CD4-positive, alpha-beta T cell treated with Interferon alpha-2 for 1 hour (primary cell): ENCODE results near the gene DPP6.

ENCODE experiments used
- DNase-seq, 2 donors: peaks; one replicate each; pipeline ENCODE4 v3.0.0-alpha.2; 2020 to 2022

Gene DPP6

DNA sequence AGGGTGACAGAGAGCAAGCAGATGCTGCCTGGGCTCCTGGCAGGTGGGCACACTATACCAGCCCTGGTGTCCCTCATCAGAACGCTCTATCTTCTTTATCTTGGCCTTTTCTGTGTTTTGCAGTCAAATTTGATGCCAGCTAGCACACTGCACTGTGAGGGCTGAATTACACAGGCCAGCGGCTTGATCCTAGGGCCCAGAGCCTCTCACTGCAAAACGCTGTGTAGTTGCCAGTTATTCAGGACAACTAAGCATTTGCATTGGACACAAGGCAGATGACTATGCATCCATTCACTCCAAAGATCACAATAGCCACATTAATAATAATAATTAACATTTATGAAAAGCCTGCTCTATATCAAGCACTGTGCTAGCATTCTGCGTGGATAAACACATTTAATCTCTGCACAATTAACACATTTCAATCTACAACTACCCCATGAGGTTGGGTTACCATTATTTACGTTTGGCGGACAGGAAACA is 850.4 kb downstream of the DPP6 start:
- no peak for DNase-seq

DNA sequence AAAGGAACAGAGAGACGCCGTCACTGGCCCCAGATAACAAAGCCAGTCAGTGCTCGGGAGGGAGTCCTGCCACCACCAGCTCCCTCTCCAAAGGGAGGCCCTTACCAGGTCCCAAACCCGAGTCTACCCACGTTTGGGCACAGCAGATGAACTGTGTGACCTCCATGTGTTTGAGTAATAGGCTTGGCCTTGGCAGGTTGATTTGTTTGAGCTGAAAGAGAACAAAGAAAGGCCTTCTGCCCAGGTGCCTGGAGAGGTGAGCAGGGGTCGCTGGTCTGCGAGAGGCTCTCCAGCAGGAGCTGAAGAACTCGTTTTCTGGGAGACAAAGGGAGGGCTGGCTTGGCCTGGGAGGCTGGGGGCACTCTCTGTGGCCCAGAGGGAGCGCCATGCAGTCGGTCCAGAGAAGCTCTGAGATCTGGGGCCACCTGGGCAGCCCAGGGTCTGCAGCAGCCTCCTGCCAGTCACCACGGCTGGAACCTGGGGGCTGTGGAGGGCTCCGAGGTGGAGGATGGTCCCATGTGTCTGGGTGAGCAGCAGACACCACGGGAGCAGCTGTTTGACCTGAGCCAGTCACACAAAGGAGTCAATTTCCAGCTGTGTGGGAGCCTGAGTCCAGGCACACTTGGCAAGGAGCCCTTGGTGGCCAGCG is 851.0 kb downstream of the DPP6 start:
- DNase-seq, result no peak

GRCh38 chr7:154905146-154905545 is 852.9 kb downstream of the DPP6 start:
- DNase-seq, result no peak

DNA sequence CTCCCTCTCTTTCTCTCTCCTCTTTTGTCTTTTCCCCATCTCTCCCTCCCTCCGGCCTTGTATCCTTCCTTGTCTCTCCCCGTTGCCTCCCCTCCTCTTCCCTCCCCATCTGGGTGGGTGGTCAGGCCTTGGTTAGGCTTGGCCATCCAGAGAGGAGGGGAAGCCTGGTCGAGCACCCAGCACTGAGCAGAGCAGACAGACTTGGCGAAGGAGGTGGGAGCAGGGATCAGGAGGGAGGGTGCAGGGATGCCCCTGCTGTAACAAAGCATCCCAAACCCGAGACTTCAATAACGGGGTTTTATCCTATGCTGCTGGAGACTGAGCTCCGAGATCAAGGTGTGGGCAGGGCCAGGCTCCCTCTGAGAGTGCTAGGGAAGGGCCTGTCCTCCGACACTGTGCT is 853.4 kb downstream of the DPP6 start:
- no peak for DNase-seq

DNA sequence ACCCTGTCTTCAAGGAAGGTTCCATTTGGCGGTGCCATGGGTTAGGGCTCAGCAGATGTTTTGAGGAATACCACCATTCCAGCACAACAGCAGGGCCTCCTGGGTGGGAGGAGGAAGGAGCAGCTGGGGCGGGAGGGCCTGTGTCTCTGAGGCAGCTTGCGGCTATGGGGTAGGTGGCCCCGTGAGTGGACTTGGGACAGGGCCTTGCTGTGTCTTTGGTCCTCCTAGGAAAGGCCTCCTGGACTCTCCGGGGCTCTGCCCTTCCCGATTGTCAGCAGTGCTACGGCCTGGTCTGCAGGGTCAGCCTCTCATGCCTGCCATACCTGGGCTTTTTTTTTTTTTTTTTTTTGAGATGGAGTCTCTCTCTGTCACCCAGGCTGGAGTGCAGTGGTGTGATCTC is 854.0 kb downstream of the DPP6 start:
- no peak for DNase-seq

GRCh38 chr7:154906736-154907355 is 854.6 kb downstream of the DPP6 start:
- DNase-seq, result no peak

DNA sequence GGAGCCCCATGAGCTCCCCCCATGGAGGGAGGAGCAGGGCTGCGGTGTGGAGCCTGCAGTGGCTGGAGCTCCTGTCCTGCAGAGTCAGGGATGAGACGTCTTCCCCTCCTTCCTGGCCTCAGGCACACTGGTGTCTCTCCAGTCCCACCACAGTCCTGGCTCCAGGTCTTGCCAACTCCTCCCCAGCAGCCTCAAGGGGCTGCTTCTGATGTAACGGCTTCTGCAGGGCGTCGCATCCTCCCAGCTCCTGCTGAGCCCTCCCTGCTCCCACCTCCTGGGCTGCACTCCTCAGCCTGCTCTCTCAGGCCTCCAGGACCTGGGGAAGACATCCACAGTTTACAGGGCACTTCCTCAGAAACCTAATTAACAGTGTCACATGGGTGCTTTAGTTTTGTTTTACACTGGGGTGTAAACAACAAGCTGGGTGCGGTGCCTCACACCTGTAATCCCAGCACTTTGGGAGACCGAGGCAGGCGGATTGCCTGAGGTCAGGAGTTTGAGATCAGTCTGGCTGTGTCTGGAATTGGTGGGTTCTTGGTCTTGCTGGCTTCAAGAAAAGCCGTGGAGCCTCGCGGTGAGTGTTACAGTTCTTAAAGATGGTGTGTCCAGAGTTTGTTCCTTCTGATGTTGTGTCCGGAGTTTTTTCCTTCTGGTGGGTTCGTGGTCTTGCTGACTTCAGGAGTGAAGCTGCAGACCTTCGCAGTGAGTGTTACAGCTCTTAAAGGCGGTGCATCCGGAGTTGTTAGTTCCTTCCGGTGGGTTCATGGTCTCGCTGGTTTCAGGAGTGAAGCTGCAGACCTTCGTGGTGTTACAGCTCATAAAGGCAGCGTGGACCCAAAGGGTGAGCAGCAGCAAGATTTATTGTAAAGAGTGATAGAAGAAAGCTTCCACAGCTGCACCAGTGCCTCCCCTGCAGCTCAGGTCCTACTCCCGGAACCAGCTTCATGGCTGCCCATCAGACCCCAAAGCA is 855.7 kb downstream of the DPP6 start:
- DNase-seq, result no peak

GRCh38 chr7:154909241-154910105 is 857.3 kb downstream of the DPP6 start:
- DNase-seq, result no peak

DNA sequence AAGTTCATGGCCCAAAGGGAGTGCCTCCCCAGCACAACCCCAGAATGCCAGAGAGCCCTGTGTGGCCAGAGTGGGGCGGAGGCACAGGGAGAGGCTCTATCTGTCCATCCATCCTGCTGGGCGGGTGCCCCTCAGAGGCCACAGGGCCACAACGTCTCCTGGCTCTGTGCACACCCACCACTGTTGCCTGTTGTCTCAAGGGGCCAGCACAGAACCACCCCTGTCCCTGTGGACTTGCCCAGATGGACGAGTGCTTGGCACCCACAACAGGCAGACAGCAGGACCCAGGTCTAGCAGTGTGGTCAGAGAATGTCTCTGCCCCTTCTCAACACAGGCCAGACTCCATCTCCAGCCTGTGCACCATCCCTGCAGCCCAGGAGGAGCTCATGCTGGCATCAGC is 857.9 kb downstream of the DPP6 start:
- DNase-seq, result no peak

DNA sequence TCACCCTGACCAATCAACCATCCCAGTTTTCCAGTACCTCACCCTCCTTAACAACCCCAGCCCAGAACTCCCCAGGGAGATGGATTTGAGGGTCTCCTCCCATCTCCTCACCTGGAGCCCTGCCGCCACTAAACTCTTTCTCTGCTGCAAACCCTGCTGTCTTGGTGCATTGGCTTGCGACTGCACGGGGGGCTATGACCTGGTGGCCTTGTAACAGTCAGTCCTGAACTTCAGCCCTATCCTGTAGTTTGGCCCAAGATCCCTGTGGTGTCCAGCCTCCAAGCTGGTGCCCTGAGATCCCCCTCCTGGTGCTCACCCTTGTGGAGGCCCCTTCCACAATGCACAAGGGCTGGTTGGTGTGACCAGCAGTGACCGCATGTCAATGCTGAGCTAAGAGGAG is 858.8 kb downstream of the DPP6 start:
- no peak for DNase-seq

DNA sequence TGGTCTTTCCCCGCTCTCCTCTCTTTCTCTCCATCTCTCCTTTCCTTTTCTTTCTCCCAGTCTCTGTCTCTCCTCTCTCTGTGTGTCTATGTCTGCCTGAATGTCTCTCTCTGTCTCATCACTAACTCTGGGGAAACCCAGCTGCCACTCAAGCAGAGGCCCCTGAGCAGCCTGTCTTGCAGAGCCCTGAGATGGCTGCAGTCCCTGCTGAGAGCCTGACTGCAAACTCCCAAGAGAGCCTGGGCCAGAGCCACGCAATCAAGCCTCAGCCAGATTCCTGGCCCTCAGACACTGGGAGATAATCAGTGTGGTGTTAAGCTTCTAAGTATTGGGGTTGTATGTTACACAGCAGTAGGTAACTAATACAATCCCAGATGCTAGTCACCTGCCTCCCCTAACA is 859.2 kb downstream of the DPP6 start:
- DNase-seq, result no peak

DNA sequence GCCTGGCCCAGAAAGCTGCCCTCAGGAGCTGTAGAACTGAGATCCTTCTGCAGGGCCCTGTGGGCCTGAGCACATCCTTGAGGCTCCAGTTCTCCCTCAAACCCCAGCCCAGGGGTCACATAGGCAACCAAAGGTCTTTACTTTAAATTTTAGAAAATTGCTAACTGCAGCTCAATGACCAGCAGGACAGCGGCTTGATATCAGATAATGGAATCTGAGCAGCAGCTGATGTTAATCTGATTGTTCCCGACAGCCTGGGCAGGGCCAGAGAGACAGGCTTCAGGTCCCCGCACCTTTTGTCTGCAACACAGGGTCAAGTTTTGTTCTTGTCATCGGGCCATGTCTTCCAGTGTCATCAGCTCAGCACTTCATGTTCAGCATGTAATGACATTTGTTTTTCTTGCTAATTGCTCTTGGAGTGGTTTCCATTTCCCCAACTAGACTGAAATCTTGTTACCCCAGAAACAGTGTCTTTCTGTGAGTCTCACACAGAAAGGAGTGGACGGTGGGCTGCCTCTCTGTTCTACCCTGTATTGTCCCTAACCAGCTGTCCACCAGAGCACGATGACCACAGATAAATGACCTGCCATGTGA is 859.8 kb downstream of the DPP6 start:
- DNase-seq, result no peak

GRCh38 chr7:154912871-154913637 is 860.9 kb downstream of the DPP6 start:
- DNase-seq, result no peak

DNA sequence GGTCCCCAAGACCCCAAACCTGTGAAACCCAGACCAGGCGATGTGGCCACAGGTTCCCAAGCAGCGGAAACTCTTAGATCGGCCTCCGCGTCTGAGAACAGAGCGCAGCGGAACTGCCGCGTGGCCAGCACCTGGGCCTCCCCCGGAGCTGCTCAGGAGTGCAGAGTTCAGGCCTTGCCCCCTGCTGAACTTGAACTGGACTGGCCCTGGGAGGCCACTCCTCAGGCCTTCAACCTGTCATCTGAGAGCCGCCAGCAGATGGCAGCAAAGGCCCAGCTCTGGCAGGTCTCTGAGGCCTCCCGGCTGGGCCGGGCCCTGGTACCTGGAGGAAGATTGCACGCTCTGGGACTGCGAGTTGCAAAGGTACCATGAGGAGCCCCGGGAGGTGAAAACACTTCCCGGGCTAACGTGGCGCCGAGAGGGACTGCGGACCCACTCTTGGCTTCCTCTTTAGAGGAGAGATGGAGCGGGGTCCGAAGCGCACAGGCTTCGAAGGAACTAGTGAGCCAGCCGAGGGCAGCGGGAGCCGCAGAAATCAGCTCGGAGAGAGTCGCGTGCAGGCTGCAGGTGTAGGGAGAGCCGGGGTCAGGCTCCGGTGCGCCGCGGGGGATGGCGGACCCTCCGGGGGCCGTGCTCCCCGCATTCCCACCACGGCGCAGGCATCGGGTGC is 861.6 kb downstream of the DPP6 start:
- peak; percentile 80 to 88 for DNase-seq

- DNase-seq, result no peak
These were observed 862.3 kb downstream of the DPP6 start for GRCh38 chr7:154914308-154914995.

GRCh38 chr7:154914996-154915380 is 862.8 kb downstream of the DPP6 start:
- DNase-seq, result no peak

DNA sequence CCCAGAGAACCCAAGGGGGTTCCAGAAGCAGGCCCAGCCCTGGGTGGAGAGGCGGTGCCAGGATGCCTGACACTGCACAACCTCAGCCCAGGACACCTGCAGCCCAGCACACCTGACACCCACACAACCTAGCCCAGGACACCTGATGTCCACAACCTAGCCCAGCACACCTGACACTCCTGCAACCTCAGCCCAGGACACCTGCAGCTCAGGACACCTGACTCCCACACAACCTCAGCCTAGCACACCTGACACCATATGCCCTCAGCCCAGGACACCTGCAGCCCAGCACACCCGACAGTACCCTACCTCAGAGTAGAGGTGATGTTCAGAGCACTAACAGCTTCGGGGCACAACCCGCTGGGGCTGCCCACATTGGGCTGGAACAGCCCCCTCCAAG is 863.4 kb downstream of the DPP6 start:
- DNase-seq, result no peak

- DNase-seq, result no peak
These were observed 864.2 kb downstream of the DPP6 start for GRCh38 chr7:154916381-154916780.

DNA sequence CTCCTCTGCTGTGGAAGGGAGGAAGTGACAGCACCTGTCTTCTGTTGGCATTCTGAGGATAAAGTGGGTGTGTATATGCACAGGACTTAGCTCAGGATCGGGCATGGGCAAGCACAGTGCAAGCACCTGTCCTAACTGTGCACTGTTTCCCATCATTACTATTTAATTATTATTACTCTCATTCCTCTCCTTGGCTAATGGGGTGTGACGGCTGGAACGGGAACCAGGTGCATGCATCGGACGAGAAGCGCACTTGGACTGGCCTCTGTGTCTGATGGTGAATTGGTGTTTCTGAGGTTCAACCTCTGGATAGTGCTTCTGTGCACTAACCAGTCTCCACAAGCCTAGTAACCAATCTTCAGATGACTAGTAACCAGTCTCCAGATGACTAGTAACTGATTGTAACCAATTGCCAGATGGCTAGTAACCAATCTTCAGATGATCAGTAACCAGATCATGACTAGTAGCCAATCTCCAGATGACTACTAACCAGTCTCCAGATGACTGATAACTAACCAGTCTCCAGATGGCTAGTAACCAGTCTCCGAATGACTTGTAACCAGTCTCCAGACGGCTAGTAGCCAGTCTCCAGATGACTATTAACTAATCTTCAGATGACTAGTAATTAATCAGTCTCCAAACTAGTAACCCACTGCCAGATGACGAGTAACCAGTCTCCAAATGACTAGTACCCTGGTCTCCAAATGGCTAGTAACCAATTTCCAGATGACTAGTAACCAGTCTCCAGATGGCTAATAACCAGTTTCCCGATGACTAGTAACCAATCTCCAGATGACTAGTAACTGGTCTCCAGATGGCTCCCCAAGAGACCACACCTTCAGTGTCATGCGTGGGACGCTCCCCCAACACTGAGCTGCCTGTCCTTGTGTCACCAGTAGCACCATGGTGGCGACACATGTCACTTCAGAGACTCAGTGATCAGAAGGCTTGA is 864.9 kb downstream of the DPP6 start:
- DNase-seq, result no peak
